H1 (cell line): ENCODE data around the gene PARK7. TPM values are rescaled to one million over a fixed set of nuclear protein-coding genes. Genes with fewer than 3 reads are reported as not detected.

ENCODE experiments used
- CTCF ChIA-PET: fragments of 300-600 bp; sonication (Branson Sonifier 250); formaldehyde crosslinking; loops from one replicate; lab custom pipeline; 2021; ENCODE audit not compliant: partially characterized antibody; lab: Charles Lee
- POLR2A ChIA-PET: fragments of 300-600 bp; sonication (Branson Sonifier 250); formaldehyde crosslinking; loops from one replicate; lab custom pipeline; 2021; ENCODE audit warnings: inconsistent platforms; ENCODE audit not compliant: partially characterized antibody; lab: Charles Lee
- DNase-seq, 2 experiments: peaks; one replicate each; pipeline versions ENCODE4 v3.0.0 to v3.0.0-alpha.2; 2010 to 2022; ENCODE audit warnings: low spot score in 2 of 2, low read depth in 1 of 2, mixed read lengths in 1 of 2
- FAIRE-seq: peaks from 2 replicates; lab custom pipeline; 2011; peaks lifted over from hg19 to GRCh38; lab: Jason Lieb, UNC
- H2AFZ ChIP-seq: 2 replicates; pipeline ENCODE4 v1.8.1; 2012; ENCODE audit warnings: low read length, inconsistent platforms
- H2AK5ac ChIP-seq: 2 replicates; pipeline ENCODE4 v1.6.1; 2013; ENCODE audit warnings: low read depth, low read length
- H2BK120ac ChIP-seq: replicated peaks from 2 replicates; pipeline ENCODE3; 2013; ENCODE audit warnings: low read depth, low read length, inconsistent platforms
- H2BK12ac ChIP-seq: 2 replicates; pipeline ENCODE4 v1.6.1; 2013; ENCODE audit warnings: low read depth, low read length
- H2BK15ac ChIP-seq: 2 replicates; pipeline ENCODE4 v1.6.1; 2013; ENCODE audit warnings: low read length
- H2BK20ac ChIP-seq: 2 replicates; pipeline ENCODE4 v1.6.1; 2013; ENCODE audit warnings: low read length
- H2BK5ac ChIP-seq: 2 replicates; pipeline ENCODE4 v1.6.1; 2013; ENCODE audit warnings: low read depth, low read length
- H3K14ac ChIP-seq: 2 replicates; pipeline ENCODE4 v1.6.1; 2013; ENCODE audit warnings: inconsistent platforms; ENCODE audit not compliant: insufficient read length
- H3K18ac ChIP-seq: 2 replicates; pipeline ENCODE4 v1.6.1; 2013; ENCODE audit warnings: low read length; ENCODE audit errors: extremely low read depth
- H3K23ac ChIP-seq: 2 replicates; pipeline ENCODE4 v1.6.1; 2013; ENCODE audit warnings: inconsistent platforms; ENCODE audit not compliant: insufficient read length
- H3K23me2 ChIP-seq: 2 replicates; pipeline ENCODE4 v1.6.1; 2013; ENCODE audit warnings: low read depth, low read length
- H3K27ac ChIP-seq: 2 replicates; pipeline ENCODE4 v1.6.1; 2011; ENCODE audit warnings: low read depth, low read length, inconsistent platforms
- H3K27me3 ChIP-seq, 4 experiments: replicated peaks in 1 of 4; 1 replicate in 1 of 4; 2 replicates in 3 of 4; pipeline versions ENCODE4 v1.6.1 to v1.8.1; 2011 to 2013; ENCODE audit warnings: low read length in 3 of 4, mild to moderate bottlenecking in 3 of 4, inconsistent platforms in 2 of 4, mixed read lengths in 2 of 4, moderate library complexity in 1 of 4; ENCODE audit not compliant: control insufficient read depth in 3 of 4, insufficient read depth in 3 of 4; ENCODE audit errors: extremely low read depth in 1 of 4
- H3K36me3 ChIP-seq, 4 experiments: 2 replicates each; pipeline versions ENCODE4 v1.6.1 to v1.8.1; 2011 to 2013; ENCODE audit warnings: mild to moderate bottlenecking in 4 of 4, low read length in 3 of 4, moderate library complexity in 2 of 4, control low read depth in 1 of 4, inconsistent platforms in 1 of 4; ENCODE audit not compliant: insufficient read depth in 4 of 4, control insufficient read depth in 2 of 4
- H3K4ac ChIP-seq: replicated peaks from 2 replicates; pipeline ENCODE3; 2013; ENCODE audit warnings: low read length, low read depth, mixed read lengths, inconsistent platforms; ENCODE audit not compliant: insufficient read length
- H3K4me1 ChIP-seq, 4 experiments: replicated peaks in 1 of 4; 1 replicate in 1 of 4; 2 replicates in 3 of 4; pipeline versions ENCODE4 v1.6.1 to v1.8.1; 2011 to 2013; ENCODE audit warnings: low read length in 3 of 4, inconsistent platforms in 2 of 4, mixed read lengths in 1 of 4; ENCODE audit not compliant: insufficient read depth in 4 of 4, control insufficient read depth in 3 of 4
- H3K4me2 ChIP-seq, 2 experiments: 2 replicates each; pipeline versions ENCODE4 v1.6.1 to v1.8.1; 2011 to 2013; ENCODE audit warnings: low read depth in 2 of 2, low read length in 2 of 2, control low read depth in 1 of 2, inconsistent platforms in 1 of 2, mild to moderate bottlenecking in 1 of 2; ENCODE audit not compliant: insufficient read depth in 1 of 2
- H3K4me3 ChIP-seq, 4 experiments: fragments of 200-600, 300-600 bp in 1 of 4; sonication (generic), shearing (Covaris generic), sonication (Bioruptor Twin) in 1 of 4; 2 replicates each; pipeline versions ENCODE4 v1.5.1 to v1.8.1; 2011 to 2016; ENCODE audit warnings: low read length in 4 of 4, low read depth in 3 of 4, control low read depth in 2 of 4, inconsistent platforms in 2 of 4, mild to moderate bottlenecking in 2 of 4, mixed read lengths in 1 of 4, moderate library complexity in 1 of 4; ENCODE audit not compliant: insufficient read depth in 2 of 4; ENCODE audit errors: extremely low read depth in 1 of 4
- H3K56ac ChIP-seq: replicated peaks from 2 replicates; pipeline ENCODE3; 2013; ENCODE audit warnings: low read depth, mild to moderate bottlenecking, mixed read lengths, low read length, inconsistent platforms; ENCODE audit not compliant: insufficient read length
- H3K79me1 ChIP-seq: 2 replicates; pipeline ENCODE4 v1.6.1; 2013; ENCODE audit warnings: low read depth, low read length, control low read depth
- H3K79me2 ChIP-seq, 2 experiments: 2 replicates each; pipeline versions ENCODE4 v1.6.1 to v1.8.1; 2012 to 2013; ENCODE audit warnings: low read length in 2 of 2, mild to moderate bottlenecking in 2 of 2, inconsistent platforms in 1 of 2; ENCODE audit not compliant: insufficient read depth in 2 of 2, control insufficient read depth in 1 of 2
- H3K9ac ChIP-seq, 4 experiments: replicated peaks in 1 of 4; 1 replicate in 1 of 4; 2 replicates in 3 of 4; pipeline versions ENCODE4 v1.6.1 to v1.8.1; 2011 to 2013; ENCODE audit warnings: low read depth in 3 of 4, low read length in 3 of 4, control low read depth in 2 of 4, mild to moderate bottlenecking in 2 of 4, moderate library complexity in 2 of 4, inconsistent platforms in 1 of 4; ENCODE audit errors: extremely low read depth in 1 of 4
- H3K9me3 ChIP-seq, 2 experiments: 2 replicates each; pipeline versions ENCODE4 v1.6.1 to v1.8.1; 2012 to 2013; ENCODE audit warnings: mild to moderate bottlenecking in 2 of 2, moderate library complexity in 2 of 2, control low read depth in 1 of 2, inconsistent platforms in 1 of 2, low read depth in 1 of 2, low read length in 1 of 2, mixed read lengths in 1 of 2; ENCODE audit not compliant: insufficient read depth in 2 of 2
- H4K20me1 ChIP-seq, 2 experiments: replicated peaks in 1 of 2; 2 replicates each; pipeline versions ENCODE3 to v1.8.1; 2011 to 2013; ENCODE audit warnings: inconsistent platforms in 2 of 2, low read length in 2 of 2, mild to moderate bottlenecking in 1 of 2; ENCODE audit not compliant: insufficient read depth in 2 of 2, control insufficient read depth in 1 of 2
- H4K5ac ChIP-seq: 2 replicates; pipeline ENCODE4 v1.6.1; 2013; ENCODE audit warnings: low read length, low read depth, mixed read lengths, inconsistent platforms; ENCODE audit not compliant: insufficient read length
- H4K8ac ChIP-seq: 2 replicates; pipeline ENCODE4 v1.8.0; 2013; ENCODE audit warnings: mild to moderate bottlenecking, moderate library complexity, low read length, inconsistent platforms; ENCODE audit not compliant: insufficient read depth; ENCODE audit errors: extremely low read depth
- H4K91ac ChIP-seq: replicated peaks from 2 replicates; pipeline ENCODE3; 2013; ENCODE audit warnings: low read length, mixed read lengths, inconsistent platforms; ENCODE audit not compliant: insufficient read length
- BRCA1 ChIP-seq: IDR thresholded peaks from 2 replicates; pipeline ENCODE4 v1.6.1; 2012; ENCODE audit warnings: low read depth, low read length, improper control_type of control experiment
- HDAC6 ChIP-seq: IDR thresholded peaks from one replicate; pipeline ENCODE4 v1.7.1; 2012; ENCODE audit warnings: low read depth, mild to moderate bottlenecking, inconsistent platforms, low read length, moderate library complexity
- MAFK ChIP-seq: IDR thresholded peaks from 2 replicates; pipeline ENCODE4 v1.6.1; 2012; ENCODE audit warnings: low read depth, mild to moderate bottlenecking, improper control_type of control experiment, low read length
- NANOG ChIP-seq: IDR thresholded peaks from 2 replicates; pipeline ENCODE4 v1.6.1; 2011; ENCODE audit warnings: low read length, low read depth, mild to moderate bottlenecking, inconsistent platforms; ENCODE audit not compliant: insufficient read depth, poor library complexity, severe bottlenecking
- POU5F1 ChIP-seq: IDR thresholded peaks from 2 replicates; pipeline ENCODE4 v1.6.1; 2011; ENCODE audit warnings: low read depth, mild to moderate bottlenecking, low read length, moderate library complexity
- SAP30 ChIP-seq: fragments of 300-600 bp; sonication (generic); IDR thresholded peaks from 2 replicates; pipeline ENCODE4 v1.7.1; 2012; ENCODE audit warnings: low read length, moderate library complexity, mild to moderate bottlenecking, inconsistent platforms; ENCODE audit not compliant: insufficient read depth, insufficient replicate concordance
- TAF7 ChIP-seq: optimal IDR thresholded peaks from 2 replicates; pipeline ENCODE3; 2011; ENCODE audit warnings: low read depth, mild to moderate bottlenecking, inconsistent platforms, low read length, moderate library complexity, borderline replicate concordance
- WGBS, 2 experiments: shearing (Covaris generic) in 1 of 2; methylation state at CpG; one replicate each; pipeline versions ENCODE4 v1.1.6 to v1.1.7; 2013 to 2015; ENCODE audit warnings: low lambda C conversion rate in 2 of 2, mixed read lengths in 2 of 2, inconsistent platforms in 1 of 2, low coverage in 1 of 2, missing lambda C conversion rate in 1 of 2; ENCODE audit not compliant: insufficient replicate concordance in 2 of 2, insufficient coverage in 1 of 2, insufficient read length in 1 of 2; ENCODE audit errors: extremely low coverage in 1 of 2, missing lambda C conversion rate in 1 of 2; 5-methylcytosine and 5-hydroxymethylcytosine counted together
- polyA plus RNA-seq, 7 experiments: library from polyadenylated mRNA; depleted of rRNA in 3 of 7; stranded (reverse) in 5 of 7; unstranded in 2 of 7; fragments of >200 nt in 5 of 7; fragments of 200-250 nt in 2 of 7; gene quantifications; 1 replicate in 5 of 7; 2 replicates in 1 of 7; 4 replicates in 1 of 7; pipeline versions ENCODE4 v1.2.1 to v1.2.3, GENCODE V29; 2011 to 2013; ENCODE audit warnings: missing spikeins in 2 of 7, mixed read lengths in 2 of 7
- total RNA-seq: library from RNA; stranded (reverse); fragmentation: NEBNext Ultra II Directional; extraction: Animal tissue kit (Norgen Biotek cat#: 25700); gene quantifications from 2 replicates; pipeline ENCODE4 v1.2.1, GENCODE V29; 2021
- TF ChIP-seq, protein P1 (sequence below): IDR thresholded peaks from 2 replicates; pipeline ENCODE4 v1.6.1; 2012; ENCODE audit warnings: inconsistent platforms

The PARK7 gene
- total and polyA plus RNA-seq, 2 of the 8 experiments (the other 6 are each of a cell fraction or from before 2014, with no cell fraction given) = 206 to 383 TPM

DNA sequence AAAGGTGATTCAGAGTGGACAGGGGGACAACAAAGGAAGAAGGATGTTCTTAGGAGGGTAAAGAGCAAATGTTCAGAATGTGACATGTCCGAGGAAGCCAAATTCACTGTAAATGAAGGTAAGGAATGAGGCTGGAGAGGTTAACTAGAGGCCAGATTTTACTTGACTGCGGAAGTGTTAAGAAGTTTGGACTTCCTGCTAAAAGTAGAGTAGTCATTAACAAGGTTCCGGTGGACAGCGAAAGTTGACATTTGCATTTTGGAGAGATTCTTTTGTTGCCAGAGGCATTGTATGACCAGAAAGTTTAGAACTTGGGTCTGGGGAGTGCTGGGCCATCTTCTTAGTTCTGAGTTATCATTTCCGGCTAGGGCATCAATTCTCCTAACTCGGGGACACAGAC, 71.8 kb downstream of the PARK7 start:
- H4K5ac ChIP-seq = no peak overlapping the region
- H2BK120ac ChIP-seq = no peak overlapping the region
- POLR2A ChIA-PET = interaction anchor here (0.6 to 1.6 kb wide), 2 partner anchors 133 to 264 kb away, joined by 4 to 8 read pairs; no protein-coding TSS in a partner anchor
- no peaks in the 10 kb centered on the region for H3K9me3 ChIP-seq
- H3K14ac ChIP-seq = no peak overlapping the region
- H3K79me1 ChIP-seq = no peaks in the 10 kb centered on the region
- H3K56ac ChIP-seq = no peak overlapping the region
- H4K8ac ChIP-seq = no peak overlapping the region
- H3K23me2 ChIP-seq = no peaks in the 10 kb centered on the region
- DNase-seq = no peak
- no peak overlapping the region for H3K9ac ChIP-seq
- no peak overlapping the region for H3K4me2 ChIP-seq
- FAIRE-seq = no peak
- H4K91ac ChIP-seq = no peak overlapping the region
- H3K4ac ChIP-seq = no peak overlapping the region
- H3K23ac ChIP-seq = no peak overlapping the region
- H3K27ac ChIP-seq = no peak overlapping the region
- H2BK15ac ChIP-seq = no peak overlapping the region
- no peaks in the 10 kb centered on the region for H3K79me2 ChIP-seq
- H4K20me1 ChIP-seq = no peaks in the 10 kb centered on the region
- H3K27me3 ChIP-seq = no peaks in the 10 kb centered on the region
- no peak for TF ChIP-seq BRCA1
- no peak for TF ChIP-seq MAFK
- TF ChIP-seq HDAC6 = no peak
- no peak for TF ChIP-seq NANOG
- TF ChIP-seq TAF7 = no peak
- TF ChIP-seq POU5F1 = no peak
- TF ChIP-seq, protein P1, sequence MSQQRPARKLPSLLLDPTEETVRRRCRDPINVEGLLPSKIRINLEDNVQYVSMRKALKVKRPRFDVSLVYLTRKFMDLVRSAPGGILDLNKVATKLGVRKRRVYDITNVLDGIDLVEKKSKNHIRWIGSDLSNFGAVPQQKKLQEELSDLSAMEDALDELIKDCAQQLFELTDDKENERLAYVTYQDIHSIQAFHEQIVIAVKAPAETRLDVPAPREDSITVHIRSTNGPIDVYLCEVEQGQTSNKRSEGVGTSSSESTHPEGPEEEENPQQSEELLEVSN = no peak
- no peak for TF ChIP-seq SAP30
- H2BK20ac ChIP-seq = no peak overlapping the region
- H3K36me3 ChIP-seq = no peaks in the 10 kb centered on the region
- H2BK12ac ChIP-seq = no peak overlapping the region
- no peak overlapping the region for H2AK5ac ChIP-seq
- no peaks in the 10 kb centered on the region for H3K4me1 ChIP-seq
- H3K18ac ChIP-seq = no peak overlapping the region
- peak overlapping the region; percentile 67; the same call in 1 of the 2 replicates for H2BK5ac ChIP-seq
- CTCF ChIA-PET = interaction anchor here (0.6 to 4.2 kb wide), 11 partner anchors 15 to 286 kb away, joined by 3 to 72 read pairs (median 4); no protein-coding TSS in a partner anchor
- peak overlapping the region; percentile 41; the same call in 1 of the 2 replicates for H2AFZ ChIP-seq
- no peak overlapping the region for H3K4me3 ChIP-seq
- WGBS, 2 experiments = 93% methylated on average over 6 of the region's 6 CpGs; no CpG with 5 or more reads in 1 of the 2 experiments
